HEK293 (cell line): ENCODE measurements around the gene PSMG2.

Experiments
- CTCF ChIP-seq: fragments of 450-650 bp; formaldehyde crosslinking; IDR thresholded peaks from 2 replicates; pipeline ENCODE4 v1.5.1; 2016; ENCODE audit warnings: missing biosample characterization, missing genetic modification characterization
- GLIS1 ChIP-seq: fragments of 450-650 bp; formaldehyde crosslinking; IDR thresholded peaks from 2 replicates; pipeline ENCODE4 v1.5.1; 2016; ENCODE audit warnings: missing biosample characterization, missing genetic modification characterization
- KLF16 ChIP-seq: fragments of 450-650 bp; formaldehyde crosslinking; IDR thresholded peaks from 2 replicates; pipeline ENCODE4 v1.5.1; 2017; ENCODE audit warnings: missing biosample characterization, missing genetic modification characterization
- KLF8 ChIP-seq: fragments of 450-650 bp; formaldehyde crosslinking; IDR thresholded peaks from 2 replicates; pipeline ENCODE4 v1.5.1; 2016; ENCODE audit warnings: missing biosample characterization, missing genetic modification characterization
- KLF9 ChIP-seq: fragments of 450-650 bp; formaldehyde crosslinking; IDR thresholded peaks from 2 replicates; pipeline ENCODE4 v1.5.1; 2016; ENCODE audit warnings: missing biosample characterization, missing genetic modification characterization, low read depth
- MYNN ChIP-seq: fragments of 450-650 bp; formaldehyde crosslinking; IDR thresholded peaks from 2 replicates; pipeline ENCODE4 v1.5.1; 2016; ENCODE audit warnings: missing biosample characterization, missing genetic modification characterization, borderline replicate concordance
- REPIN1 ChIP-seq: fragments of 450-650 bp; formaldehyde crosslinking; IDR thresholded peaks from 2 replicates; pipeline ENCODE4 v1.5.1; 2017; ENCODE audit warnings: missing biosample characterization, missing genetic modification characterization, low read depth
- SP2 ChIP-seq: fragments of 450-650 bp; formaldehyde crosslinking; IDR thresholded peaks from 2 replicates; pipeline ENCODE4 v1.5.1; 2016; ENCODE audit warnings: missing biosample characterization, missing genetic modification characterization
- SP3 ChIP-seq: fragments of 450-650 bp; formaldehyde crosslinking; IDR thresholded peaks from 2 replicates; pipeline ENCODE4 v1.5.1; 2016; ENCODE audit warnings: missing biosample characterization, missing genetic modification characterization
- YY1 ChIP-seq: fragments of 450-650 bp; formaldehyde crosslinking; IDR thresholded peaks from 2 replicates; pipeline ENCODE4 v1.5.1; 2018; ENCODE audit warnings: missing biosample characterization, missing genetic modification characterization
- YY2 ChIP-seq: fragments of 450-650 bp; formaldehyde crosslinking; IDR thresholded peaks from 2 replicates; pipeline ENCODE4 v1.5.1; 2016; ENCODE audit warnings: missing biosample characterization, missing genetic modification characterization
- ZBTB26 ChIP-seq: fragments of 450-650 bp; formaldehyde crosslinking; optimal IDR thresholded peaks from 2 replicates; pipeline ENCODE3; 2016; ENCODE audit warnings: missing biosample characterization, mild to moderate bottlenecking, missing genetic modification characterization
- ZBTB7A ChIP-seq: fragments of 450-650 bp; formaldehyde crosslinking; IDR thresholded peaks from 2 replicates; pipeline ENCODE4 v1.5.1; 2016; ENCODE audit warnings: low read depth, missing biosample characterization, missing genetic modification characterization
- ZBTB8A ChIP-seq: fragments of 450-650 bp; formaldehyde crosslinking; IDR thresholded peaks from 2 replicates; pipeline ENCODE4 v1.5.1; 2016; ENCODE audit warnings: missing biosample characterization, missing genetic modification characterization
- ZEB2 ChIP-seq: fragments of 450-650 bp; formaldehyde crosslinking; IDR thresholded peaks from 2 replicates; pipeline ENCODE4 v1.5.1; 2016; ENCODE audit warnings: missing biosample characterization, missing genetic modification characterization
- ZFHX2 ChIP-seq: fragments of 450-650 bp; formaldehyde crosslinking; conservative IDR thresholded peaks from 2 replicates; pipeline ENCODE4 v1.5.1; 2016; ENCODE audit warnings: missing biosample characterization, missing genetic modification characterization
- ZFP3 ChIP-seq: fragments of 450-650 bp; formaldehyde crosslinking; IDR thresholded peaks from 2 replicates; pipeline ENCODE4 v1.5.1; 2016; ENCODE audit warnings: low read depth, missing biosample characterization, missing genetic modification characterization
- ZNF157 ChIP-seq: fragments of 450-650 bp; formaldehyde crosslinking; IDR thresholded peaks from 2 replicates; pipeline ENCODE4 v1.5.1; 2016; ENCODE audit warnings: missing biosample characterization, missing genetic modification characterization
- ZNF175 ChIP-seq: fragments of 450-650 bp; formaldehyde crosslinking; IDR thresholded peaks from 2 replicates; pipeline ENCODE4 v1.5.1; 2016; ENCODE audit warnings: missing biosample characterization, missing genetic modification characterization
- ZNF184 ChIP-seq: fragments of 450-650 bp; IDR thresholded peaks from 2 replicates; pipeline ENCODE4 v1.5.1; 2018; ENCODE audit warnings: missing biosample characterization, mild to moderate bottlenecking, missing genetic modification characterization
- ZNF223 ChIP-seq: fragments of 450-650 bp; formaldehyde crosslinking; IDR thresholded peaks from 2 replicates; pipeline ENCODE4 v1.5.1; 2016; ENCODE audit warnings: missing biosample characterization, missing genetic modification characterization
- ZNF324 ChIP-seq: fragments of 450-650 bp; formaldehyde crosslinking; IDR thresholded peaks from 2 replicates; pipeline ENCODE4 v1.5.1; 2016; ENCODE audit warnings: missing biosample characterization, missing genetic modification characterization
- ZNF341 ChIP-seq: fragments of 450-650 bp; formaldehyde crosslinking; IDR thresholded peaks from 2 replicates; pipeline ENCODE4; 2016; ENCODE audit warnings: low read depth, missing biosample characterization, missing genetic modification characterization
- ZNF423 ChIP-seq: fragments of 450-650 bp; formaldehyde crosslinking; IDR thresholded peaks from 2 replicates; pipeline ENCODE4 v1.5.1; 2016; ENCODE audit warnings: missing biosample characterization, missing genetic modification characterization
- ZNF501 ChIP-seq: fragments of 450-650 bp; formaldehyde crosslinking; IDR thresholded peaks from 2 replicates; pipeline ENCODE4 v1.5.1; 2016; ENCODE audit warnings: missing biosample characterization, missing genetic modification characterization
- ZNF548 ChIP-seq: fragments of 450-650 bp; formaldehyde crosslinking; IDR thresholded peaks from 2 replicates; pipeline ENCODE4 v1.5.1; 2016; ENCODE audit warnings: missing biosample characterization, missing genetic modification characterization
- ZNF692 ChIP-seq: fragments of 450-650 bp; formaldehyde crosslinking; IDR thresholded peaks from 2 replicates; pipeline ENCODE4 v1.5.1; 2016; ENCODE audit warnings: missing biosample characterization, missing genetic modification characterization
- ZNF701 ChIP-seq: fragments of 450-650 bp; formaldehyde crosslinking; IDR thresholded peaks from 2 replicates; pipeline ENCODE4 v1.5.1; 2016; ENCODE audit warnings: missing biosample characterization, missing genetic modification characterization
- ZNF776 ChIP-seq: fragments of 450-650 bp; formaldehyde crosslinking; IDR thresholded peaks from 2 replicates; pipeline ENCODE4 v1.5.0; 2017; ENCODE audit warnings: missing biosample characterization, missing genetic modification characterization, borderline replicate concordance
- ZNF777 ChIP-seq: fragments of 450-650 bp; formaldehyde crosslinking; IDR thresholded peaks from 2 replicates; pipeline ENCODE4 v1.5.1; 2017; ENCODE audit warnings: missing biosample characterization, missing genetic modification characterization, borderline replicate concordance
- ZSCAN30 ChIP-seq: fragments of 450-650 bp; IDR thresholded peaks from 2 replicates; pipeline ENCODE4 v1.5.1; 2018; ENCODE audit warnings: missing biosample characterization, mild to moderate bottlenecking, missing genetic modification characterization, moderate library complexity
- TF ChIP-seq, protein P1 (sequence below): fragments of 450-650 bp; formaldehyde crosslinking; IDR thresholded peaks from 2 replicates; pipeline ENCODE4 v1.5.1; 2017; ENCODE audit warnings: missing biosample characterization, missing genetic modification characterization

Gene PSMG2

DNA sequence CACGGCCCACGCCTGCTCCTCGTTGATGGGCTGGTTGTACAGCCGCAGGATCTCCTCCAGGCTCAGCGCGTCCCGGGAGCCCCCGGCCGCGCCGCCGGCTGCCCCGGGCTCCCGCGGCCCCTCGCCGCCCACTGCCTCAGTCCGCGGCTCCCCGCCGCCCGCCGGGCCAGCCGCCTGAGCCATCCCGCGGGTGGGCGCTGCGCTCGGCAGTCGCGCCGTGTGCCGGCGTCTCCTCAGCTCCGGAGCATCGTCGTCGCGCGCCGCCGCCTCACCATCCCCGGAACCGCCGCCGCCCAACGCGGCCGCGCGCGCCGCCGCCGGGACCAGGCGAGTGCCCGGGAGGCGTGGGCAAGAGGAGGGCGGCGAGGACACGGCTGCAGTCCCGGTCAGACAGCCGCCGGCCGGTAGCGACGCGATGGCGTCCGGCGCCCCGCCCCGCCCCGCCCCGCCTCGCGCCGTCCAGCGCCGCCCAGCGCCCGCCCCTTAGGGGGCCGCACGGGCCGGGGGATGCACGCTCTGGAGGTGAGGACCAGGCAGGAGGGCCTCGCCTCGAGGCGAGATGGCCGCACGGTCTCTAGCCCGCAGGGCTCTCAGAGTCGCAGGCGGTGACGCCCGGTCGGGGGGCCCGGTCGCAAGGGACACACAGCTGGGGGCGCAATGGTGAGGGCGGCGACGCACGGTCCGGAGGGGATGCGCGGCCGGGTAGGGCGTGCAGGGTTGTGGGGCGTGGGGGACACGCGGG, 45.0 kb upstream of the PSMG2 start, which contains the start of gene SPIRE1 (continued):
- TF ChIP-seq REPIN1 (peak; percentile 29; the same call in 1 of the 2 replicates), MYNN (tag by site-specific recombination) (no peak), ZNF324 (tag by site-specific recombination) (0 out of 2 replicates have a peak, but pooled peaks have one; percentile 31), ZNF777 (tag by site-specific recombination) (no peak), ZNF701 (no peak), ZNF175 (tag by site-specific recombination) (no peak), ZNF776 (tag by site-specific recombination) (no peak), ZBTB26 (peak; percentile 91), ZNF184 (tag by site-specific recombination) (no peak), ZNF548 (no peak), YY2 (tag by site-specific recombination) (peak; percentile 33; the same call in 1 of the 2 replicates), ZNF423 (tag by site-specific recombination) (peak; percentile 73; the same call in 1 of the 2 replicates), KLF9 (tag by site-specific recombination) (peak; percentile 66), ZNF501 (tag by site-specific recombination) (peak; percentile 42; the same call in 1 of the 2 replicates), ZNF341 (tag by site-specific recombination) (no peak), ZNF223 (tag by site-specific recombination) (peak; percentile 14; the same call in 1 of the 2 replicates), ZFP3 (no peak), YY1 (tag by site-specific recombination) (peak; percentile 63; the same call in 1 of the 2 replicates), KLF16 (tag by site-specific recombination) (peak; percentile 62; the same call in 1 of the 2 replicates), SP3 (tag by site-specific recombination) (peak; percentile 77), ZFHX2 (tag by site-specific recombination) (peak; percentile 63; the same call in 1 of the 2 replicates), ZNF157 (tag by site-specific recombination) (no peak), ZBTB7A (tag by site-specific recombination) (0 out of 2 replicates have a peak, but pooled peaks have one; percentile 25), GLIS1 (peak; percentile 94), SP2 (tag by site-specific recombination) (peak; percentile 43), ZEB2 (tag by site-specific recombination) (peak; percentile 58), ZBTB8A (peak; percentile 97), KLF8 (peak; percentile 87; the same call in 1 of the 2 replicates), ZSCAN30 (tag by site-specific recombination) (0 out of 2 replicates have a peak, but pooled peaks have one; percentile 11), ZNF692 (tag by site-specific recombination) (peak; percentile 76), CTCF (tag by site-specific recombination) (peak; percentile 59)
- TF ChIP-seq, protein P1, sequence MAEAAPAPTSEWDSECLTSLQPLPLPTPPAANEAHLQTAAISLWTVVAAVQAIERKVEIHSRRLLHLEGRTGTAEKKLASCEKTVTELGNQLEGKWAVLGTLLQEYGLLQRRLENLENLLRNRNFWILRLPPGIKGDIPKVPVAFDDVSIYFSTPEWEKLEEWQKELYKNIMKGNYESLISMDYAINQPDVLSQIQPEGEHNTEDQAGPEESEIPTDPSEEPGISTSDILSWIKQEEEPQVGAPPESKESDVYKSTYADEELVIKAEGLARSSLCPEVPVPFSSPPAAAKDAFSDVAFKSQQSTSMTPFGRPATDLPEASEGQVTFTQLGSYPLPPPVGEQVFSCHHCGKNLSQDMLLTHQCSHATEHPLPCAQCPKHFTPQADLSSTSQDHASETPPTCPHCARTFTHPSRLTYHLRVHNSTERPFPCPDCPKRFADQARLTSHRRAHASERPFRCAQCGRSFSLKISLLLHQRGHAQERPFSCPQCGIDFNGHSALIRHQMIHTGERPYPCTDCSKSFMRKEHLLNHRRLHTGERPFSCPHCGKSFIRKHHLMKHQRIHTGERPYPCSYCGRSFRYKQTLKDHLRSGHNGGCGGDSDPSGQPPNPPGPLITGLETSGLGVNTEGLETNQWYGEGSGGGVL (tag by site-specific recombination): peak; percentile 54; the same call in 1 of the 2 replicates
